Measurements from ENCODE around the gene EIF2B2.

- no peak for TF ChIP-seq CTCF (IDR thresholded peaks at IDR 0.05)
- no peak for TF ChIP-seq ZFX (IDR thresholded peaks at IDR 0.05; ENCODE audit: borderline replicate concordance)
Measured at GRCh38 chr14:74984236-74985027, 18.3 kb upstream of the EIF2B2 start.

Measured in 22Rv1 (cell line).